Spleen (tissue), 7 donors: ENCODE measurements around the gene CDC20.

ENCODE experiments used
- POLR2A ChIP-seq, 3 donors: fragments of 450-650 bp; IDR thresholded peaks; one replicate each; pipeline ENCODE4 v1.5.1; 2017; ENCODE audit warnings: antibody characterized with exemption in 3 of 3, mild to moderate bottlenecking in 1 of 3
- POLR2AphosphoS5 ChIP-seq, 3 donors: sonication (generic); formaldehyde crosslinking; IDR thresholded peaks; one replicate each; pipeline ENCODE4 v1.5.1; 2017; ENCODE audit warnings: antibody characterized with exemption in 3 of 3
- TF ChIP-seq, protein P1 (sequence below), 11 experiments: fragments of 200-600 bp in 7 of 11; fragments of 450-650 bp in 4 of 11; sonication (generic) in 4 of 11; IDR thresholded peaks in 8 of 11; conservative IDR thresholded peaks in 3 of 11; 1 replicate in 7 of 11; 2 replicates in 4 of 11; pipeline versions ENCODE4 v1.4.0 to v1.8.0; 2016 to 2021; ENCODE audit warnings: antibody characterized with exemption in 11 of 11, inconsistent platforms in 4 of 11, mild to moderate bottlenecking in 1 of 11
- donor health status: DM: no; HTN: no; CAD: no; lungs with moderate emphysema.
- donor health status: DM: no; HTN: no; CAD: no.
- donor health status: DM: no; HTN: no; CAD: no.

DNA sequence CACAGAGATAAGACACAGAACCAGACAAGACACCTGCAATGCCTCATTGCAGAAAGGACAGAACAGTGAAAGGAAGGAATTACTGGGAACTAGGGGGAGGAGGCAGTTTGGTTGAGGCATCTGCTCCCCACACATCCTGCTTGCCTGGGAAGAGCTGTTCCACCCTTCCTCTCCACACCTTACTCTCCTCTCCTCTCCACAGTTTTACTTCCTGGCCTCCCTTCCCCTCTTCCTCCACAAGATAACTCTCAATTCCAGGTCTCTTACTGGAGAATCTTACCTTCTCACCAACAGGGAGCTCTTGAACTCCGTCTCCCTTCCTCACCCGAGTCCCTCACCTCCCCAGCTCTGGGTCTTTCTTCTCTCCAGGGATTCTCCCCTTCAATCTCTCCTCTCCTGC is 6.9 kb downstream of the CDC20 start:
- TF ChIP-seq, protein P1, sequence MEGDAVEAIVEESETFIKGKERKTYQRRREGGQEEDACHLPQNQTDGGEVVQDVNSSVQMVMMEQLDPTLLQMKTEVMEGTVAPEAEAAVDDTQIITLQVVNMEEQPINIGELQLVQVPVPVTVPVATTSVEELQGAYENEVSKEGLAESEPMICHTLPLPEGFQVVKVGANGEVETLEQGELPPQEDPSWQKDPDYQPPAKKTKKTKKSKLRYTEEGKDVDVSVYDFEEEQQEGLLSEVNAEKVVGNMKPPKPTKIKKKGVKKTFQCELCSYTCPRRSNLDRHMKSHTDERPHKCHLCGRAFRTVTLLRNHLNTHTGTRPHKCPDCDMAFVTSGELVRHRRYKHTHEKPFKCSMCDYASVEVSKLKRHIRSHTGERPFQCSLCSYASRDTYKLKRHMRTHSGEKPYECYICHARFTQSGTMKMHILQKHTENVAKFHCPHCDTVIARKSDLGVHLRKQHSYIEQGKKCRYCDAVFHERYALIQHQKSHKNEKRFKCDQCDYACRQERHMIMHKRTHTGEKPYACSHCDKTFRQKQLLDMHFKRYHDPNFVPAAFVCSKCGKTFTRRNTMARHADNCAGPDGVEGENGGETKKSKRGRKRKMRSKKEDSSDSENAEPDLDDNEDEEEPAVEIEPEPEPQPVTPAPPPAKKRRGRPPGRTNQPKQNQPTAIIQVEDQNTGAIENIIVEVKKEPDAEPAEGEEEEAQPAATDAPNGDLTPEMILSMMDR (IDR thresholded peaks at IDR 0.05 in 8 of 11, conservative IDR thresholded peaks at IDR 0.05 in 3 of 11) = no peak
- no peak for TF ChIP-seq POLR2A (IDR thresholded peaks at IDR 0.05)
- no peak for TF ChIP-seq POLR2AphosphoS5 (IDR thresholded peaks at IDR 0.05)
